ENCODE results near the gene PTMA. TPM values are rescaled to one million over a fixed set of nuclear protein-coding genes. Genes with fewer than 3 reads are reported as not detected.

PTMA gene
- total and polyA plus RNA-seq, 2 of the 4 experiments (the other 2 are of a cell fraction) = 380 to 742 TPM

- no peak overlapping the region for H2BK15ac ChIP-seq (ENCODE audit: low read depth, low read length)
- no peak overlapping the region for H3K18ac ChIP-seq (ENCODE audit: low read depth, low read length)
- H2AFZ ChIP-seq (replicated peaks; ENCODE audit: low read length, poor library complexity) = peak overlapping the region; percentile 88
- H2BK20ac ChIP-seq (ENCODE audit: low read depth, low read length) = no peak overlapping the region
- WGBS, 2 experiments (ENCODE audit: extremely low coverage in 2 of 2, insufficient read length in 1 of 2) = 8% methylated on average over 2 of the region's 8 CpGs; no CpG with 5 or more reads in 1 of the 2 experiments
- peak overlapping the region; percentile 99 for H2AK9ac ChIP-seq (replicated peaks; ENCODE audit: low read depth, low read length, poor library complexity)
- intact Hi-C loops (cut with micrococcal nuclease) = loop anchor here (1.0 to 10.0 kb wide), 3 partner anchors 38 to 114 kb away; partner anchors contain the start of genes COPS7B and PDE6D
- no peaks in the 10 kb centered on the region for H3K9me3 ChIP-seq (ENCODE audit: control insufficient read depth, insufficient read depth, low read length)
- H3K27me3 ChIP-seq (ENCODE audit: control insufficient read depth, insufficient read depth, low read length) = no peaks in the 10 kb centered on the region
- dilution Hi-C loops (cut with HindIII; ENCODE audit: low sequenced_read_pairs, unreplicated experiment) = no loop called here
- H3K56ac ChIP-seq (ENCODE audit: extremely low read depth, insufficient read depth, low read length) = no peak overlapping the region
- ATAC-seq (ENCODE audit: low read depth) (peak; percentile 30), DNase-seq (peak; percentile 78)
- peaks cover 2 to 16% of the 10 kb centered on the region in 2 experiments; a peak in 3 of 4 replicates for H3K79me1 ChIP-seq (ENCODE audit: low read depth in 1 of 2, low read length in 2 of 2)
- no peak overlapping the region for H3K4me2 ChIP-seq (ENCODE audit: low read depth, low read length)
- no peak for TF ChIP-seq FOS (IDR thresholded peaks at IDR 0.05; ENCODE audit: low read depth, low read length)
- TF ChIP-seq CTCF (conservative IDR thresholded peaks at IDR 0.05; ENCODE audit: low read depth, low read length) = peak; percentile 95
- TF ChIP-seq CEBPB (IDR thresholded peaks at IDR 0.05; ENCODE audit: low read depth, low read length) = no peak
- TF ChIP-seq, protein P1, sequence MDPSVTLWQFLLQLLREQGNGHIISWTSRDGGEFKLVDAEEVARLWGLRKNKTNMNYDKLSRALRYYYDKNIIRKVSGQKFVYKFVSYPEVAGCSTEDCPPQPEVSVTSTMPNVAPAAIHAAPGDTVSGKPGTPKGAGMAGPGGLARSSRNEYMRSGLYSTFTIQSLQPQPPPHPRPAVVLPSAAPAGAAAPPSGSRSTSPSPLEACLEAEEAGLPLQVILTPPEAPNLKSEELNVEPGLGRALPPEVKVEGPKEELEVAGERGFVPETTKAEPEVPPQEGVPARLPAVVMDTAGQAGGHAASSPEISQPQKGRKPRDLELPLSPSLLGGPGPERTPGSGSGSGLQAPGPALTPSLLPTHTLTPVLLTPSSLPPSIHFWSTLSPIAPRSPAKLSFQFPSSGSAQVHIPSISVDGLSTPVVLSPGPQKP (IDR thresholded peaks at IDR 0.05; ENCODE audit: borderline replicate concordance, low read depth, low read length) = no peak
- TF ChIP-seq MAZ (IDR thresholded peaks at IDR 0.05; ENCODE audit: borderline replicate concordance, low read depth, low read length) = no peak
- no peak for TF ChIP-seq RCOR1 (IDR thresholded peaks at IDR 0.05; ENCODE audit: insufficient replicate concordance, low read length)
- no peak for TF ChIP-seq POLR2A (IDR thresholded peaks at IDR 0.05; ENCODE audit: low read depth, low read length)
- no peak for TF ChIP-seq MAFK (IDR thresholded peaks at IDR 0.05; ENCODE audit: low read depth, low read length)
- TF ChIP-seq RFX5 (IDR thresholded peaks at IDR 0.05; ENCODE audit: low read depth, low read length) = no peak
- TF ChIP-seq CHD1 (IDR thresholded peaks at IDR 0.05; ENCODE audit: low read depth, low read length) = no peak
- no peak for TF ChIP-seq NFE2L2 (IDR thresholded peaks at IDR 0.05; ENCODE audit: low read depth, low read length)
- TF ChIP-seq MXI1 (IDR thresholded peaks at IDR 0.05; ENCODE audit: borderline replicate concordance, low read depth, low read length) = no peak
- TF ChIP-seq USF2 (IDR thresholded peaks at IDR 0.05; ENCODE audit: low read depth, low read length) = no peak
- TF ChIP-seq SMC3 (IDR thresholded peaks at IDR 0.05; ENCODE audit: low read depth, low read length) = peak; percentile 87
- TF ChIP-seq RAD21 (IDR thresholded peaks at IDR 0.05; ENCODE audit: low read length) = peak; percentile 83
- TF ChIP-seq BHLHE40 (IDR thresholded peaks at IDR 0.05; ENCODE audit: low read depth, low read length) = no peak
- no peak overlapping the region for H3K4me3 ChIP-seq (ENCODE audit: insufficient read depth, low read depth, low read length)
- H4K8ac ChIP-seq (ENCODE audit: low read depth in 2 of 2, low read length in 2 of 2) = no peak overlapping the region
- H2AK5ac ChIP-seq (ENCODE audit: low read depth, low read length) = no peak overlapping the region; the same call in 1 of the 2 replicates
- POLR2A ChIA-PET (ENCODE audit: unreplicated experiment) = interaction anchor here (0.6 to 1.0 kb wide), 2 partner anchors 36 to 63 kb away, joined by 3 to 4 read pairs; no protein-coding TSS in a partner anchor
- H3K23ac ChIP-seq (ENCODE audit: low read depth, low read length) = no peak overlapping the region
- no peak overlapping the region for H3K14ac ChIP-seq (replicated peaks; ENCODE audit: low read depth, low read length)
- H2BK120ac ChIP-seq (ENCODE audit: low read depth, low read length) = no peak overlapping the region
- no peaks in the 10 kb centered on the region for H3K36me3 ChIP-seq (ENCODE audit: control insufficient read depth, insufficient read depth, low read length)
- H4K91ac ChIP-seq (ENCODE audit: insufficient read depth, low read depth, low read length) = no peak overlapping the region
- CTCF ChIA-PET = interaction anchor here (0.5 to 4.4 kb wide), 12 partner anchors 12 to 1887 kb away, joined by 3 to 57 read pairs (median 4); no protein-coding TSS in a partner anchor
- no peak overlapping the region for H3K9ac ChIP-seq (ENCODE audit: low read depth, low read length)
- H3K27ac ChIP-seq (ENCODE audit: insufficient read depth, low read length) = no peak overlapping the region
- H2BK5ac ChIP-seq (ENCODE audit: low read depth, low read length, poor library complexity, severe bottlenecking) = no peak overlapping the region
- BruUV-seq (replicated peaks) = no TSS peak
- peaks cover 22% of the 10 kb centered on the region for H3K4me1 ChIP-seq (ENCODE audit: control insufficient read depth, insufficient read depth, low read length)
- H3K4ac ChIP-seq (ENCODE audit: low read depth, low read length) = no peak overlapping the region
- in situ Hi-C loops (cut with MboI; ENCODE audit: low sequenced_read_pairs) = loop anchor here (5.0 kb wide), 1 partner anchor 35 kb away; no protein-coding TSS in a partner anchor
- peaks cover 3% of the 10 kb centered on the region; the same call in 1 of the 2 replicates for H3K9me1 ChIP-seq (ENCODE audit: insufficient read depth, low read length)
- no peaks in the 10 kb centered on the region for H4K20me1 ChIP-seq (ENCODE audit: insufficient read depth, low read length)
- no peak overlapping the region for H4K5ac ChIP-seq (ENCODE audit: low read depth, low read length)
Observed at GRCh38 chr2:231677632-231678104, 30.7 kb upstream of the PTMA start.

Measured in IMR-90 (cell line).